Natural killer cell (primary cell): ENCODE results near the gene PRM3. TPM values are rescaled to one million over a fixed set of nuclear protein-coding genes. Genes with fewer than 3 reads are reported as not detected.

ENCODE experiments used
- ATAC-seq, 3 donors: fragments of 150-1000 bp in 2 of 3; fragments of 200-7000 bp in 1 of 3; cut with Tn5 transposase; 1 replicate in 1 of 3; 2 replicates in 2 of 3; pipeline ENCODE4 v1.10.0; 2021; ENCODE audit warnings: mild to moderate bottlenecking in 2 of 3, moderate library complexity in 2 of 3
- DNase-seq, 2 donors: peaks; one replicate each; pipeline versions ENCODE4 v3.0.0 to v3.0.0-alpha.2; 2013 to 2021; ENCODE audit warnings: mixed read lengths in 1 of 2
- H3K27ac ChIP-seq: one replicate; pipeline ENCODE4 v1.5.1; 2013; ENCODE audit warnings: mild to moderate bottlenecking, low read length
- H3K27me3 ChIP-seq: one replicate; pipeline ENCODE4 v1.6.1; 2013; ENCODE audit warnings: low read length; ENCODE audit not compliant: control insufficient read depth, insufficient read depth
- H3K36me3 ChIP-seq: one replicate; pipeline ENCODE4 v1.6.1; 2013; ENCODE audit warnings: low read length; ENCODE audit not compliant: control insufficient read depth, insufficient read depth
- H3K4me1 ChIP-seq: one replicate; pipeline ENCODE4 v1.6.1; 2013; ENCODE audit warnings: low read length; ENCODE audit not compliant: control insufficient read depth, insufficient read depth
- H3K4me3 ChIP-seq: one replicate; pipeline ENCODE4 v1.5.1; 2013; ENCODE audit warnings: low read length
- H3K9me3 ChIP-seq: one replicate; pipeline ENCODE4 v1.6.1; 2013; ENCODE audit warnings: low read length; ENCODE audit not compliant: control insufficient read depth, insufficient read depth
- H3K27ac Mint-ChIP-seq, 2 donors: one replicate each; pipeline ENCODE4 v1.8.0; 2022; ENCODE audit warnings: mild to moderate bottlenecking in 2 of 2, mixed read lengths in 2 of 2, moderate library complexity in 1 of 2
- H3K27me3 Mint-ChIP-seq, 2 donors: one replicate each; pipeline ENCODE4 v1.8.0; 2022; ENCODE audit warnings: low read depth in 2 of 2, mixed read lengths in 2 of 2
- H3K36me3 Mint-ChIP-seq: one replicate; pipeline ENCODE4 v1.8.0; 2022; ENCODE audit warnings: mixed read lengths
- H3K4me1 Mint-ChIP-seq, 2 donors: one replicate each; pipeline ENCODE4 v1.8.0; 2022; ENCODE audit warnings: mixed read lengths in 2 of 2
- H3K4me3 Mint-ChIP-seq: one replicate; pipeline ENCODE4 v1.8.0; 2022; ENCODE audit warnings: mild to moderate bottlenecking, moderate library complexity, mixed read lengths
- H3K9me3 Mint-ChIP-seq, 2 donors: one replicate each; pipeline ENCODE4 v1.8.0; 2022; ENCODE audit warnings: mixed read lengths in 2 of 2
- WGBS: methylation state at CpG from one replicate; pipeline ENCODE4 v1.1.7; 2013; ENCODE audit warnings: missing lambda C conversion rate; ENCODE audit not compliant: insufficient coverage; 5-methylcytosine and 5-hydroxymethylcytosine counted together
- intact Hi-C: fragments of 100-400 bp; cut with micrococcal nuclease; formaldehyde crosslinking; loops from one replicate; pipeline ENCODE4 v1.14.2; 2022
- total RNA-seq, 4 donors: library from RNA; stranded (reverse); fragments of 120-200 nt in 1 of 4; gene quantifications; one replicate each; pipeline versions ENCODE4 v1.2.3 to v1.2.4, GENCODE V29; 2013 to 2022
- TF ChIP-seq, protein P1 (sequence below): fragments of 200-600 bp; IDR thresholded peaks from one replicate; pipeline ENCODE4 v1.8.0; 2022; ENCODE audit warnings: antibody characterized with exemption

Gene PRM3
- total RNA-seq, 3 donors from 2014 or later (not counting 1 experiment from before 2014, with no cell fraction given) = not detected

DNA sequence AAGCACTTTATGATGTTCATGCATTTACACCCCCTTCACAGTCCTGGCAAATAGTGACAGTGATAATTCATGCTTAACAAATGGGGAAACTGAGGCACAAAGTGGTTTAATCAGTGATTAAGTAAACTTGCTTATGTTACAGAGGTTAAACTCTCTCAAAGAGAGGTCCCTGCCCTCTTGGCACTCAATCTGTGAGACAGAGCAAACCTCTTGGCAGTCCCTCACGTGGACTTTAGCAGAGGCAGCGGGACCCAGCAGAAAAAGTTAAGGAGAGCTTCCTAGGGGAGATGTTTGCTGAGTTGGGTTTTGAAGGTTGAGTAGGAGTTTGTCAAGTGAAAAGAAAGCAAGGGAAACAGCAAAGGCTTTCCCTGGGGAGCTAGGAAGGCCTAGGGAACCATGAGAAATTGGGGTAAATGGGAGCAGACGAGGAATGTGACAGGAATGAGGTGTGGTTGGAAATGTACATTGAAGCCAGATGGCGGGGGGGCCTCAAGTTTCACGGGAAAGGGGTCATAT, 28.1 kb downstream of the PRM3 start:
- Mint-ChIP-seq H3K27me3 (no peaks in the 10 kb centered on the region), H3K4me3 (no peak overlapping the region), H3K36me3 (no peaks in the 10 kb centered on the region), H3K9me3 (no peaks in the 10 kb centered on the region), H3K27ac (no peak overlapping the region), H3K4me1 (peaks cover 6 to 23% of the 10 kb centered on the region in 2 donors)
- intact Hi-C loops = no loop called here
- H3K4me3 ChIP-seq = no peak overlapping the region
- peaks cover 19% of the 10 kb centered on the region for H3K4me1 ChIP-seq
- WGBS = 94% methylated on average over 5 of the region's 5 CpGs
- H3K9me3 ChIP-seq = no peaks in the 10 kb centered on the region
- TF ChIP-seq, protein P1, sequence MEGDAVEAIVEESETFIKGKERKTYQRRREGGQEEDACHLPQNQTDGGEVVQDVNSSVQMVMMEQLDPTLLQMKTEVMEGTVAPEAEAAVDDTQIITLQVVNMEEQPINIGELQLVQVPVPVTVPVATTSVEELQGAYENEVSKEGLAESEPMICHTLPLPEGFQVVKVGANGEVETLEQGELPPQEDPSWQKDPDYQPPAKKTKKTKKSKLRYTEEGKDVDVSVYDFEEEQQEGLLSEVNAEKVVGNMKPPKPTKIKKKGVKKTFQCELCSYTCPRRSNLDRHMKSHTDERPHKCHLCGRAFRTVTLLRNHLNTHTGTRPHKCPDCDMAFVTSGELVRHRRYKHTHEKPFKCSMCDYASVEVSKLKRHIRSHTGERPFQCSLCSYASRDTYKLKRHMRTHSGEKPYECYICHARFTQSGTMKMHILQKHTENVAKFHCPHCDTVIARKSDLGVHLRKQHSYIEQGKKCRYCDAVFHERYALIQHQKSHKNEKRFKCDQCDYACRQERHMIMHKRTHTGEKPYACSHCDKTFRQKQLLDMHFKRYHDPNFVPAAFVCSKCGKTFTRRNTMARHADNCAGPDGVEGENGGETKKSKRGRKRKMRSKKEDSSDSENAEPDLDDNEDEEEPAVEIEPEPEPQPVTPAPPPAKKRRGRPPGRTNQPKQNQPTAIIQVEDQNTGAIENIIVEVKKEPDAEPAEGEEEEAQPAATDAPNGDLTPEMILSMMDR = no peak
- H3K27me3 ChIP-seq = no peaks in the 10 kb centered on the region
- no peak overlapping the region for H3K27ac ChIP-seq
- no peaks in the 10 kb centered on the region for H3K36me3 ChIP-seq
- ATAC-seq (no peak), DNase-seq (no peak)

DNA sequence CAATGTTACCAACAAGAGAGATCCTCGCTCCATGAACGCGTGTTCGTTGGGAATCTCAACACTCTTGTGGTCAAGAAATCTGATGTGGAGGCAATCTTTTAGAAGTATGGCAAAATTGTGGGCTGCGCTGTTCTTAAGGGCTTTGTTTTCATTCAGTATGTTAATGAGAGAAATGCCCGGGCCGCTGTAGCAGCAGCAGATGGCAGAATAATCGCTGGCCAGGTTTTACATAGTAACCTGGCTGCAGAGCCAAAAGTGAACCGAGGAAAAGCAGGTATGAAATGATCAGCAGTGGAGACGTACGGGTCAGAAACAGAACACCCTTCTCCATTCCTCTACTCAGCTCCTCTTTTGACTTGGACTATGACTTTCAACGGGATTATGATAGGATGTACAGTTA, 30.8 kb downstream of the PRM3 start:
- Histone ChIP-seq H3K4me1 (peaks cover 34% of the 10 kb centered on the region), H3K9me3 (no peaks in the 10 kb centered on the region), H3K4me3 (no peak overlapping the region), H3K36me3 (no peaks in the 10 kb centered on the region), H3K27ac (no peak overlapping the region), H3K27me3 (no peaks in the 10 kb centered on the region)
- H3K36me3 Mint-ChIP-seq = no peaks in the 10 kb centered on the region
- H3K4me3 Mint-ChIP-seq = no peak overlapping the region
- 95% methylated on average over 12 of the region's 12 CpGs for WGBS
- H3K27ac Mint-ChIP-seq = no peak overlapping the region
- no peak for DNase-seq
- TF ChIP-seq, protein P1 = no peak
- H3K9me3 Mint-ChIP-seq = no peaks in the 10 kb centered on the region
- peaks cover 14 to 34% of the 10 kb centered on the region in 2 donors for H3K4me1 Mint-ChIP-seq
- ATAC-seq = no peak
- H3K27me3 Mint-ChIP-seq = no peaks in the 10 kb centered on the region
- intact Hi-C loops = no loop called here

DNA sequence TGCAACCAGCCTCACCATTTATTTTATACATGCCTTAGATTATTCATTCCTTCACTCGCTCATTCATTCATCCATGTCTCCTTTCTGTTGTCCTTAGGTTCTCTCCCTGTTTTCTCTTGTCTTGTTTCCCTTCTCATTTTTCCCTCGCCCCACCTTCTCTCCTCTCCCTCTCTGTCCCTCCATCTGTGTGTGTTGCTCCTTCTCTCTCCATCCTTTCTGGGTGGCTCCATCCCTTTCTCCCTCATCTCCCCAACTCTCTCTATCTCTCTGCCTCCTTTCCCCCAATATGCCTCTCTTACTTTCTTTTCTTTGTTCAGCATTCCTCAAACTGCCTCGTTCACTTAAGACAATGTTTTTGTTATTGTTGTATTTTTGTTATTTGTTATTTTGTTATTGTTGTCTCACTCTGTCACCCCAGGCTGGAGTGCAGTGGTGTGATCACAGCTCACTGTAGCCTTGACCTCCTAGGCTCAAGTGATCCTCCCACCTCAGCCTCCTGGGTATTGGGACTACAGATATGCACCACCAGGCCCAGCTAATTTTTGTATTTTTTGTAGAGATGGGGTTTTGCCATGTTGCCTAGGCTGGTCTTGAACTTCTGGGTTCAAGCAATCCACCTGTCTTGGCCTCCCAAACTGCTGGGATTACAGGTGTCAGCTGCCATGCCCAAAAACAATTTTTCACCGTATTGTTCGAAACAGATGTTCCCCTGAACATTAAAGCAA, 31.8 kb downstream of the PRM3 start:
- Mint-ChIP-seq H3K4me1 (peaks cover 21 to 37% of the 10 kb centered on the region in 2 donors), H3K36me3 (no peaks in the 10 kb centered on the region), H3K4me3 (no peak overlapping the region), H3K27me3 (no peaks in the 10 kb centered on the region), H3K9me3 (no peaks in the 10 kb centered on the region), H3K27ac (no peak overlapping the region)
- DNase-seq (no peak), ATAC-seq (no peak)
- Histone ChIP-seq H3K4me1 (peaks cover 43% of the 10 kb centered on the region), H3K4me3 (no peak overlapping the region), H3K27me3 (no peaks in the 10 kb centered on the region), H3K27ac (no peak overlapping the region), H3K9me3 (no peaks in the 10 kb centered on the region), H3K36me3 (no peaks in the 10 kb centered on the region)
- intact Hi-C loops = no loop called here
- TF ChIP-seq, protein P1 = no peak
- 87% methylated on average over 4 of the region's 5 CpGs for WGBS
